Hematopoietic multipotent progenitor cell (in vitro differentiated cells): ENCODE measurements around the gene PEAK3. TPM values are rescaled to one million over a fixed set of nuclear protein-coding genes. Genes with fewer than 3 reads are reported as not detected.
A peak's percentile ranks its signal among the peaks of the same experiment; 100 is the strongest.

Experiments
- DNase-seq, 3 donors: peaks; one replicate each; pipeline ENCODE4 v3.0.0-alpha.2; 2011 to 2015; ENCODE audit warnings: low read depth in 2 of 3, low spot score in 2 of 3
- total RNA-seq: library from RNA; depleted of rRNA; stranded (reverse); fragments of >200 nt; gene quantifications from one replicate; pipeline ENCODE4 v1.2.3, GENCODE V29; 2012

Gene PEAK3
- total RNA-seq, 1 donor = under 0.01 TPM

DNA sequence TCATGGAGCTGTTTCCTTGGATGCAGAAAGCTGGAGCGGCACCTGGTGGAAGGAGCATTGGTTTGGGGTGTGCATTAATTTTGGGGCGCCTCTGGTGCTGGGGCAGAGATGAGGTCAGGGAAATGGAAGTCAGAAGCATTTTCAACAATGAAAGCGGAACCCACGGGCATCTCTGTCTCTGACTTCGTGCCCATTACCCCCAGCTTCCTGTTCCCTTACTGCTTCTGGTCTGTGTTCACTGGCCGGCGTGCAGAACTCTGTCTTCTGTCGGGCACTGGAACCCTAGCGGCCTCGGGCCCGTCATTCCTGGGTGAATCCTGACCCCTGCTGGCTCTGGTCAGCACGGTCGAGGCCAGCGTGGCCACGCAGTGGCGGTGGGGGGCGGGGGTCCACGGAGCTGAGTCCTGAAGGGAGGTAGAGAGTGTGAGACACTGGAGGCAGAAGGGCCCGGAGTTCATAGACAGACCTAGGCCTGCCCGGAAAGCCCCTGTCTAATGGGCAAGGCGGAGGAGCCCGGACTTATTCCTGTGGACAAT, 33.9 kb upstream of the PEAK3 start:
- DNase-seq = peak in 1 of 3 donors; percentile 77

DNA sequence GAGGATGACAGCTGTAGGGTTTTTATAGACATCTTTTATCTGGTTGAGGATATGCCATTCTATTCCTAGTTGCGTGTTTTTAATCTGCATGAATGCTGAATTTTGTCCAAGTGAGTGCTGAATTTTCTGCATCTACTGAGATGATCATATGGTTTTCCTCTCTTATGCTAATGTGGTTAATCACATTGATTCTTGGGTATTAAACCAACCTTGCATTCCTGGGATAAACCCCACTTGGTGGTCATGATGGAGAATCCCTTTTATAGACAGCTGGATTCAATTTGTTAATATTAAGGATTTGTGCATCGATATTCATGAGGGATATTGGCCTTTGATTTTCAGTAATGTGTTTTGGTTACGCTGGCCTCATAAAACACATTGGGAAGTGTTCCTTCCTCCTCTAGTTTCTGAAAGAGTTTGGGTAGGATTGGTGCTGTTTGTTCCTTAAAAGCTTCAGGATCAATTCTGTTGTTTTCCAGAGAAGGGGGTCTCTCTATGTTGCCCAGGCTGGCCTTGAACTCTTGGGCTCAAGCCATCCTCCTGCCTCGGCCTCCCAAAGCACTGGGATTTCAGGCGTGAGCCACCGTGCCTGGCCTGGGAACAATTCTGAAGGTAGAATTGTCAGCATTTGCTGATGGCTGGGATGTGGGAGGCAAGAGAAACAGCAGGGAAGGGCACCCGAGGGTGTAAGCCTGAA, 33.3 kb upstream of the PEAK3 start:
- no peak for DNase-seq

DNA sequence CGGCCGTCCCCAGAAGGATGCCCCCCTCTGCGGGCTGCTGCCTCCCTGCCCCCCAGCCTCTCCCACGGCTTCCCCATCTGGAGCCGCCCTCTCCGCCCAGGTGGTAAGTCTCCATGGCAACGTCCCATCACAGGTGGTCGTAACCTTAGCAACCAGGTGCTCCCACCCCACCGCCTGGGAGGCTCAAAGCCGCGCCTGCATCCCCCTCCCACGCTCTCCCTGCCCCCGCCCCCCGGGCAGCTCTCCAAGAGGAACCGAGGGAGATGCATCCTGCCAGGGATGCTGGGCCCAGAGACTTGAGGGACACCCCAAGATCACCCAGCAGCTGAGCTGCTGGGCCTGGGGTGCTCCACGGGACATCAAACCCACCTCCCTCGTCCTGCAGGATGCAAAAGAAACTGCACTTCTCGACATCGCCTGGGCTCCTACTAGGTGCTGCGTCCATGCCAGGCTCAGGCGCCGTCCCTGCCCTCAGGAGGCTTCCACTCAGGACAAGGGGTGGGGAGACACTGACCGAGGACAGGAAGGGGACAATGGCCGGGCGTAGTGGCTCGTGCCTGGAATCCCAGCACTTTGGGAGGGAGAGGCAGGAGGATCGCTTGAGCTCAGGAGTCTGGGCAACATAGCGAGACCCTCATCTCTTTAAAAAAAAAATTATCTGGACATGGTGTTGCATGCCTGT, 31.0 kb upstream of the PEAK3 start:
- no peak for DNase-seq

DNA sequence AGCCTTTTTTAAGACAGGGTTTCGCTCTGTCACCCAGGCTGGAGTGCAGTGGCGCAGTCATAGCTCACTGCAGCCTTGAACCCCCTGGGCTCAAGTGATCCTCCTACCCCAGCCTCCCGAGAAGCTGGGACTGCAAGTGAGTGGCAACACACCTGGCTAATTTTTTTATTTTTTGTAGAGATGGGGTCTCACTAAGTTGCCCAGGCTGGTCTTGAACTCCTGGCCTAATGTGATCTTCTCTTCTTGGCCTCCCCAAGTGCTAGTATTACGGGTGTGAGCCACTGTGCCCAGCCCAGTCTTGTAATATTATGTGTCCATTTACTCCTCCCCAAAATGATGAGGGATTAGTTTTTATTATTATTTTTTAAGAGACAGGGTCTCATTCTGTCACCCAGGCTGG, 29.1 kb upstream of the PEAK3 start:
- no peak for DNase-seq

DNA sequence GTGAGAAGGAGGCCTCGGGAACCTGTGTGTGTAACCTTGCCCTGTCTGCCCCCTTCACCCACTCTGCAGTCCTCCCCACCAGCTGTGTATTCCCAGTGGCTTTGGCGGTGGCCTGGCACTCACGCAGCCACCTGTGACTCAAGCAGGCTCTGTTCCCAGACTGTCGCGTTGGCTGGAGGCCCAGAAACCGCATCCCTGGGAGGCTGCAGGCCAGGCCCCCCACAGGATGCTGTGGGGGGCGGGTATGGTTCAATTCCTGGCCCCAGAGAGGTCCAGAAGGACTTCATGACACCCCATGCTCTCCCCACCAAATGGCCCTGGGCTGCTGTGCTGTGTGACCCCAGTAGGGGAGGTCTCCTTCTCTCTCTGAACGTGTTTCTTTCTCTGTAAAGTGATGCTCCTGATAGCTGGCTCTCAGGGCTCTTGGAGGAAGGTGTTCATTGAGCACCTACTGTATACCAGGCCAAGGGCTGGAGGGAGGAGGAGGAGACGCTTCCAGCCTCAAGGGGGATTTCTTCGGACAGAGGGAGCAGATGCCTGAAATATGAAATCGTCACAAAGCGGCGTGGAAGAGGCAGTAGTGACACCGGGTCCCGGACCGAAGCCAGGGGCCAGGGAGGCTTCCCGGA, 27.9 kb upstream of the PEAK3 start:
- DNase-seq = peak in 1 of 3 donors; percentile 54

DNA sequence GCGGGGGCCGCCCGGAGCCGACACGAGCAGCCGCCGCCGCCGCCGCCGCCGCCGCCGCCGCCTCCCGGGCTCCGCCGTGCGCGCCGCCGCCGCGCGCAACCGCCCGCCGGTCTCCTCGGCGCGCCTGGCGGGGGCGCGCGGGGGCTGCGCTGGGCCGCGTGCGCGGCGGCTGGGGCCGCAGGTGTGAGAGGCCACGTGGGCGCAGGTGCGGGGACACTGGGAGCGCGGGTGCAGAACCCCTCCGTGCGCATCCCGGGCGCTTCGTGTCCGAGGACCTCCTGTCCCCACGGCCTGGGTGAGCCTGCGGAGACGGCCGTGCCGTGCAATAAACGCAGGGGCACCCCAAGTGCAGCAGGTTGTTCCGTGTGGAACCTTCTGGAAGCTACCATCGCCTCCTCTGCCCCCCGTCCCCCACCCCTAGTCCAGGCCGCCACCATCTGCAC, 26.2 kb upstream of the PEAK3 start, which contains the start of gene LINGO3:
LINGO3 (minus strand) TSS at position 41 of the 443 bp plus-strand sequence. CDS start 16,378 bp downstream, outside the sequence.
- no peak for DNase-seq

DNA sequence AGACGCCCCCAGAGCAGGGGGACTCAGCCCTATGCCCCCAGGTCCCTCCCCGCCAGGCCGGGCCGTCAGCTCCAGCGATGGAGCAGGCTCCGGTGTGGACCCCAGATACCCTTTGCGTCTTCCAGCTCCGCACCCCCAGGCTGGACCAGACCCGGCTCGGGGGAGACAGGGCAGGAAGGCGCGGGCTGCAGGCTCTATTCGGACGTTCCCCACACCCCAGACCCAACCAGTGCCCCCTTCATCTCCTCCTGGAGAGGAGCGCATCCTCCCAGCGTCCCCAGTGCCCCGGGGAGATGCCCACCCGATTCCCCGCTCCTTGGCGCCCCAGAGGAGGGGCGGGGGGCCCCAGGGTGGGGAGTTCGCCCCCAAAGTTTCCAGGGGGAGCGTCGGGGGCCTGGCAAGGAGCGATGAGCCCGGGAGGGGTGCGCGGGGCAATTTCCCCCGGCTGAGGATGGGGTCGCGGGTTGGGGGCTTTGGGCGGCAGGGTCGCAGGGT, 25.6 kb upstream of the PEAK3 start:
- no peak for DNase-seq

DNA sequence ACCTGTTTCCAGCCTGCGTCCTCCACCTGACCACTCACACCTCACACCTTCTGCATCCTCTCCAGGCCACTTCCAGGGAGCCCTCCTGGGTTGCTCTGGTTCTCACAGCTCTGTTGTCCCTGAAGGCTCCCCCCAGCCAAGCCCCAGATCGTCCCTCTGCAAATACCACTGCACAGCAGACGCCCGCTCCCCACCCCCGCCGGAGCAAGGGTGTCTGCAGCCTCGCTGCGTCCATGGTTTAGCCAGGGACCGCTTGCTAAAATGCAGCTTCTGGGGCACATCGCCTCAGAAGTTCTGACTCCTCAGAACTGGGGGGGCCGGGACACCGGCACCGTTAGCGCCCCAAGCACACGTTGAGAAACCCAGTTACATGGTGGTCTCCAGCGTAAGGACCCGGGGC, 25.0 kb upstream of the PEAK3 start:
- DNase-seq = no peak

DNA sequence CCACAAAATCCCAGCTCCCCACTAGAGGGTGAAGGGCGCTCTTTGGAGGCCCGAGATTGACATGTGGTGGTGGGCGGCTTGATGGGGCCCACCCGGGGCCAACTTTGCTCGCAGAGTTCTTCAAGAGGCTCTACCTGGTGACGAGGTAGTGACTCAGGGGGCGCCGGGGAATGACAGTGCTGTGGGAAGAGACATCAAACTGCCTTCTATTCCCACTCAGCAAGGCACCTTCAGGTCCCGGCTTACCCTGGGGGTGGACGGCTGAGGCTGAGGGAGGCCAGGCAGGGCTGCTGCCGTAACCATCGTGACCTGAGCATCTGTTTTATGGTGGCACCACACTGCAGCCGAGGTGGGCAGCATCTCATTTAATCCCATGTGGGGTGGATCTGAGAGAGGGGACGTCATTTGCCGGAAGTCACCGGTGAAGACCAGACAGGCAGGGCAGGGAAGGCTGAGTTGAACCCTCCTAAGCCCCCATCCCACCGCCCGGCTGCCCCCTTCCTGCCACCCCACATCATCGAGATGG, 24.4 kb upstream of the PEAK3 start:
- no peak for DNase-seq

DNA sequence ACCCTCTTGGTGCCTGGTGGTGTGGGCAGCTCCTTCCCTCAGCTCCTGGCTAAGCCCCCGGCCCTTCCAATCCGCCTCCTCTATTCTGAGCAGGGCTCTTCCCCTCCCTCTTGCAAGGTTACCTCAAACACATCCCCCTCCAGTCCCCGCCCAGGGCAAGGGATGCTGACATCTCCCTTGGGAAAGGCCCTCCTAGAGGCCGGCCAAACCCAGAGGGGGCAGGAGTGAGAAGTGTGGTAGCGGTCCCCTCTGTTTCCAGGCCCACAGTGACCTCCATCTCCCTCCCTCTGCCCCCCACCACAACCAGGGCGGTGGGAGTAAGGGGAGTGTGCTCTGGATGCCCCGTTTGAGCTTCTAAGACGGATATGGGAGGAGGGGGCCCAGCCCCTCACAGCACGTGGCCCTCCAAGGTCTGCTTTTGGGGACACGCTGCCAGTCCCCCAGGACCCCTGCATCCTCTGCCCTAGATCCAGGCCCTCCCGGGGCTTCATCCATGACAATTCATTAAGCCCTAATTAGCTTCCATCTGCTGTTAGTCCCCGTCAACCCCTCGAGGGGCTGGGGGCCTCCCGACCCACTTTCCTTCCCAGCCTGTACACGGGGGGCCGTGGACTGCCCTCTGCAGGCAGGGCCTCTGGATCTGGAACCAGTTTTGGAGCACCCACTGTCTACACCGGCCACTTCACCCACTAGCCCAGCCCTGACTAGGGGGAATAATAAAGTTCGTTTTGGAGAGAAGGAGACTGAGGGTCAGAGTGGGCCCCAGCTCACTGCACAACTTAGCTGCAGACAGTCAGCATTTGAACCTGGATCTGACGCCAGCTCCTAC, 23.7 kb upstream of the PEAK3 start:
- DNase-seq = no peak

DNA sequence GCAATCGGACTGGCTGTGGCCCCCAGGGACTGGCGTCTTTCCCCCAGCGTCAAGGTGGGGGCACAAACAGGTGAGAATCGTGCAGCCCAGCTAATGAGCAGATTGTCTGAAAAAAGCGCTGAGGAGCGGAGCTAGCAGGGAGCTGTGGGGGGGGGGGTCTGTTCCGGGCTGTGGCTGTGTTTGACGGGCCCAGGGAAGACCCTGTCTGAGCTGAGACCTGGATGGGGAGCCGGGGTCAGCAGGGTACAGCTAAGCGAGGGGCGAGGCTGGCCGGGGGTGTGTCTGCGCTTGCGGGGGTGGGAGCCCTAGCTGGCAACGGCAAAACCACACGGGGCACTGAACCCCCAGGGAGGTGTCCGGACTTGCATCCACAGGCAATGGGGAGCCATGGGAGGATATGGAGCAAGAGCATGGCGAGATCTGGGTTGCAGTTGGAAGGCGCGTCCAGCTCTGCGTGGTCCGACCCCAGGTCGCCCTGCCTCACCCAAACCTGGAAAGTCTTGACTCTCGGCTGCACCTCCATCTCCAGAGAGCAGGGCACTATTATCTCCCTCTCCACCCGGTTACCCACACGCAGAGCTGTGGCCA, 21.3 kb upstream of the PEAK3 start:
- DNase-seq = no peak

DNA sequence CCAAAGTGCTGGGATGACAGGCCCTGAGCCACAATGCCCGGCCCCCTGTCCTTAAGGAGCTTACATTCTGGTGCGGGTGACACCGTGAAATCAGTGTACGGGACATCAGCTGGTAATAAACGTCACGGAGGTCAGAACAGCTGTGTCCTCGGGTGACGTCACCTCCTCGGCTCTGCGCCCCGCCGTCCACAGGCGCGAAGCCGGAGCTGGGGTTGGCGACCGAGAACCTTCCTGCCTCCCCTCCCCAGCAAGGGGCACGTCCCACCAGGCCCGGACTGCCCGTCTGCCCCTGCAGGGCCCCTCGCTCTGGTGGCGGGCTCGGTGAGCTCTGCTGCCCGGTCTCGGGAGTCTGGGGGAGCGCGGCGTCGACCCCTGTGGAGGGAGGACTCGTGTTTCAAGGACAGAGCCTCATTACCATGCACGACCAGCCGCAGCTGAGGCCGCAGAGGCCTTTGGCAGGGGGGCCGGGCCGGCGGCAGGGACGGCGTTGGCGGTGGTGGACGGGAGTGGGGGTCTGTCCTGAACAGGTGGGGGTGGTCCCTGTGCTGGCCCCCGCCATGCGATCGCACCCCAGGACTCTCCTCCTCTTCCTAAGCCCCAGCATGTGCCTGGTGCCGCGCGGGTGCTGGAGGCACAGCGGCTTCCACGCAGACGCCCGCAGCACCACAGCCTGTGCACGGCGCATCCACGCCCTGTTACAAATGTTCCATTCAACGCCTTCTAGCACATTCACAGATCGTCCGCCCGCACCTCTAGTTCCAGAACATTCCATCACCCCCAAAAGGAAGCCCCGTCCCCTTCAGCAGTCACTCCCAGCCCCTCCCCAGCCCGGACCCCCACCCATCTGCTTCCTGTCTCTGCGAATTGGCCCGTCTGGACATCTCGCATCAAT, 20.6 kb upstream of the PEAK3 start:
- peak in 2 of 3 donors; percentile 52 to 56 for DNase-seq

DNA sequence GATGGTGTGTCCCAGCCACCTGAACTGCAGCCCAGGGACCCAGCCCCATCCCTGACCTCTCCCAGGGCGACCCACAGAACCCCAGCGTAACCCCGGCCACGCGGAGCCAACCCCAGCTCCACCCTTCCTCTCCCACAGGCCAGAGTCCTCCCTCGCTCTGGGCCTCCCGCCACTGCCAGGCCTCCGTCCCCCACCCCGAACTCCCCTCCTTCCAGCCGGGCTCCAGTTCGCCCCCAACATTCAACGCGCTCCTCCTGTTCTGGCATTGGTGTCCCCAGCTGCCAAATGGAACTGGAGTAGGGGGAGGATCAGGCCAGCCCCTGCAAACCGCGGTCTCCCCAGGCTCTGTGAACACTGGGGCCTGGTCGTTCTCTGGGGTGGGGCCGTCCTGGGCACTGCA, 18.6 kb upstream of the PEAK3 start:
- DNase-seq = no peak

DNA sequence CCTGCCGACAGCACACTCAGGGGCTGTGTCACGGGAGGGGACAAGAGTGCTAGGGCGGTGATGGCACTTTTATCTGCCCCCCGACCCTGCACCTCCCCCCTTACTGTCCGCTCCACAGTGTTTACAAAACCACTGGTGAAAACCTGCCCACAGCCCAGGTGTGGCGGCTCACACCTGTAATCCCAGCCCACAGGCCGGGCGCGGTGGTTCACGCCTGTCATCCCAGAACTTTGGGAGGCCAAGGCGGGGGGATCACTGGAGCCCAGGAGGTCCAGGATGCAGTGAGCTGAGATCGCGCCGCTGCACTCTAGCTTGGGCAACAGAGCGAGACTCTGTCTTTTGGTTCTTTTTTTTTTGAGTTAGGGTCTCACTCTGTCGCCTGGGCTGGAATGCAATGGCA, 14.2 kb upstream of the PEAK3 start:
- DNase-seq = no peak

DNA sequence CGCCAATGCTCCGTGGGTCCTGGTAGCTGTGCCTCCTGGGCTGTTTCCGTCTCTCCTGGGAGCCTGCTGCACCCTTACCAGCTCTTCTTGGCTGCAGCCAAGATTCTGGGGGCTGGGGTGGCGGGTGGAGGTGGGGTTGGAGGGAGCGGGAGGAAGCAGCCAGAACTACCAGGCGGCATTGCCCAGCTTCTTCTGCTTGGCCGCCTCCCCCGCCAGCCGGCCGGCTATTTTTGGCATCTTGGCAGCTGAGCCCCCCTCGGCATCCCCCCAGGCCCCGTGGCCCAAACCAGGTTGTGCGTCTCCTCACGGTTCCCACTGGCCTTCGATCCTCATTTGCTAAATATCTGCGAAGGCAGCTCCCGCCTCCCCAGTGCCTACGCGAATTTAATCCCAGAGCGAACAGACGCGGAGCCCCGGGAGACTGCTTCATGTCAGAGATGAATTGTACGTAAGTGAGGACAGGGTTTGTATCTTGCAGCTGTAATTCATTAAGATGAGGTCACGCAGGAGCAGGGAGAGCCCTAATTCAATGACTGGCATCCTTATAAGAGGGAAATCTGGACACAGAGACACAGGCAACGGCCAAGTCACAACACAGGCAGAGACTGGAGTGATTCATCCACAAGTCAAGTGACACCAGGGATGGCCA, 12.8 kb upstream of the PEAK3 start:
- no peak for DNase-seq

DNA sequence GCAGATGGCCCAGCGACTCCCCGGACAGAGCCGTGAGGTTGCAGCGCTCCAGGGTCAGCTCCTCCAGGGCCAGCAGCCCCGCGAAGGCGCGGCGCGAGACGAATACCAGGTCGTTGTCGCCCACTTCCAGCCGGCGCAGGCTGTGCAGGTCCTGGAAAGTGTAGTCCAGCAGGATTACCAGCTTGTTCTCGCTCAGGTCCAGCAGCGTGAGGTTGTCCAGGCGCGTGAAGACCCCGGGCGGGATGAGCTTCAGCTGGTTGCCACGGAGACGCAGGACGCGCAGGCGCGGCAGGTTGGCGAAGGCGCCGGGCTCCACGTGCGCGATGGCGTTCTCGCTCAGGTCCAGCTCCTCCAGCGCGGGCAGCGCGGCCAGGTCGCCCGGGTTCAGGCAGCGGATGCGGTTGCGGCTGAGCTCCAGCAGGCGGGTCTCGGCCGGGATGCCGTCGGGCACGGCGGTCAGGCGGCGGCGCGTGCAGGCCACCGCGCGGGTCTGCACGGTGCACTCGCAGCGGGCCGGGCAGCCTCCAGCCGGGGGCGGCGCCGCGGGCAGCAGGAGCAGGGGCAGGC, 9.3 kb upstream of the PEAK3 start:
- no peak for DNase-seq

DNA sequence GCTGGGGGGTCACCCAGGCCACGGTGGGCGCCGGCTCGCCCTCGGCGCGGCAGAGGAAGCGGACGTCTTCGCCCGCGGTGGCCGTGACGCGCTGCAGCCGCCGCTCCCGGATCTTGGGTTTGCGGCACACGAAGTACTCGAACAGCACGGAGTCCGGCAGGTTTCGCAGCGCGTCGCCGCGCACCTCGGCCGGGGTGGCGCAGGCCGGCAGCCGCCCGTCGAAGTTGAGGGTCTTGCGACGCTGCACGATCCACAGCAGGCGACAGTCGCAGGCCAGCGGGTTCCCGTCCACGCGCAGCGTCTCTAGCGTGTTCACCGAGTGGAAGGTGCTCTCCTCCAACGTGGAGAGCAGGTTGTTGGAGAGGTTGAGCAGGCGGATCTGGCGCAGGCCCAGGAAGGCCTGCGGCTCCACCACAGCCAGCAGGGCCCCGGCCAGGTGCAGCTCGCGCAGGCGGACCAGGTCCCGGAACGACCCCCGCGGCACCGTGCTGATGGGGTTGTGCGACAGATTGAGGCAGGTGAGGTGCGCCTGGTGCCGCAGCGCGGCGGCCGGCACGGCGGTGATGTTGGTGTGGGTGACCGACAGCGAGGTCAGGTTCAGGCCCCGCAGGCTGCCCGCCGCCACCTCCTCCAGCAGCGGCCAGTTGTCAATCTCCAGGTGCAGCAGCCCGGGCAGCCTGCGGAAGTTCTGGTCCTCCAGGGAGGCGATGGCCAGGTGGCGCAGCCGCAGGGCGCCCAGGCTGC, 8.6 kb upstream of the PEAK3 start:
- peak in 1 of 3 donors; percentile 62 for DNase-seq
